Bronchial epithelial cell (primary cell): ENCODE results near the gene PJA2. TPM values are rescaled to one million over a fixed set of nuclear protein-coding genes. Genes with fewer than 3 reads are reported as not detected.
"Not testable (repeated sequence)": the region's sequence is repeated elsewhere in the genome, so short reads cannot be mapped to it uniquely, and the experiment has no call there.

ENCODE experiments used
- DNase-seq: peaks from one replicate; pipeline ENCODE4 v3.0.0-alpha.2; 2010; ENCODE audit warnings: low read depth
- FAIRE-seq: peaks from 2 replicates; lab custom pipeline; 2011; peaks lifted over from hg19 to GRCh38; lab: Jason Lieb, UNC
- H3K27me3 ChIP-seq: 2 replicates; pipeline ENCODE4 v1.5.1; 2011; ENCODE audit warnings: low read length; ENCODE audit not compliant: control insufficient read depth, insufficient read depth
- H3K36me3 ChIP-seq: 2 replicates; pipeline ENCODE4 v1.5.1; 2011; ENCODE audit warnings: low read length; ENCODE audit not compliant: control insufficient read depth, insufficient read depth
- H3K4me3 ChIP-seq: 2 replicates; pipeline ENCODE4 v1.5.1; 2011; ENCODE audit warnings: mild to moderate bottlenecking, low read depth, low read length, control low read depth
- CTCF ChIP-seq: IDR thresholded peaks from 2 replicates; pipeline ENCODE4 v1.5.1; 2011; ENCODE audit warnings: mild to moderate bottlenecking, moderate library complexity, low read length, control low read depth, inconsistent platforms; ENCODE audit not compliant: insufficient read depth, severe bottlenecking
- total RNA-seq: library from RNA; depleted of rRNA; stranded (reverse); fragments of >200 nt; gene quantifications from 2 replicates; pipeline ENCODE4 v1.2.1, GENCODE V29; 2014

Gene PJA2
- total RNA-seq, 1 donor from 2014 or later = 50.3 TPM

GRCh38 chr5:109451146-109451545 lies 41.4 kb upstream of the PJA2 start:
- Histone ChIP-seq H3K4me3 (no peak overlapping the region), H3K27me3 (no peaks in the 10 kb centered on the region), H3K36me3 (no peaks in the 10 kb centered on the region)
- DNase-seq = no peak
- no peak for FAIRE-seq
- no peak for TF ChIP-seq CTCF

GRCh38 chr5:109450129-109450877 lies 40.5 kb upstream of the PJA2 start:
- no peak for TF ChIP-seq CTCF
- H3K36me3 ChIP-seq = no peaks in the 10 kb centered on the region
- no peaks in the 10 kb centered on the region for H3K27me3 ChIP-seq
- FAIRE-seq (no peak), DNase-seq (no peak)
- no peak overlapping the region for H3K4me3 ChIP-seq

- H3K4me3 ChIP-seq = no peak overlapping the region
- H3K36me3 ChIP-seq = no peaks in the 10 kb centered on the region
- DNase-seq (peak; percentile 87), FAIRE-seq (no peak)
- TF ChIP-seq CTCF = no peak
- H3K27me3 ChIP-seq = no peaks in the 10 kb centered on the region
Observed at GRCh38 chr5:109448838-109449237, 39.1 kb upstream of the PJA2 start.

- H3K4me3 ChIP-seq = no peak overlapping the region
Observed at GRCh38 chr5:109439590-109439989, 29.8 kb upstream of the PJA2 start.

GRCh38 chr5:109426075-109426474 lies 16.3 kb upstream of the PJA2 start:
- no peaks in the 10 kb centered on the region for H3K27me3 ChIP-seq
- no peak for DNase-seq
- no peak for FAIRE-seq
- no peaks in the 10 kb centered on the region for H3K36me3 ChIP-seq
- H3K4me3 ChIP-seq = no peak overlapping the region
- TF ChIP-seq CTCF = no peak

More at GRCh38 chr5:109439590-109439989, 29.8 kb upstream of the PJA2 start:
- Histone ChIP-seq H3K27me3 (no peaks in the 10 kb centered on the region), H3K36me3 (no peaks in the 10 kb centered on the region)
- no peak for TF ChIP-seq CTCF
- no peak for FAIRE-seq
- no peak for DNase-seq

GRCh38 chr5:109425521-109425920 lies 15.7 kb upstream of the PJA2 start:
- not testable (repeated sequence) for H3K27me3 ChIP-seq, DNase-seq, H3K4me3 ChIP-seq, H3K36me3 ChIP-seq, FAIRE-seq
